Omental fat pad (tissue), 4 donors: ENCODE results near the gene RHOT1. TPM values are rescaled to one million over a fixed set of nuclear protein-coding genes. Genes with fewer than 3 reads are reported as not detected.
A peak's percentile ranks its signal among the peaks of the same experiment; 100 is the strongest.

Source experiments
- ATAC-seq: fragments of 150-250 bp; one replicate; pipeline ENCODE4 v1.9.1; 2016; ENCODE audit warnings: mild to moderate bottlenecking, moderate library complexity; ENCODE audit not compliant: low FRiP score
- DNase-seq: peaks from one replicate; pipeline ENCODE4 v3.0.0-alpha.2; 2019; ENCODE audit warnings: low spot score
- total RNA-seq, 4 donors: library from RNA; depleted of rRNA; stranded (reverse); fragments of >200 nt; gene quantifications; one replicate each; pipeline ENCODE4 v1.1.0, GENCODE V29; 2016
- TF ChIP-seq, protein P1 (sequence below), 3 donors: fragments of 450-650 bp; IDR thresholded peaks; one replicate each; pipeline ENCODE4 v1.5.1; 2016 to 2017; ENCODE audit warnings: antibody characterized with exemption in 3 of 3, mild to moderate bottlenecking in 3 of 3, moderate library complexity in 2 of 3

RHOT1 gene
- total RNA-seq, 4 donors from 2014 or later = 32.1 to 55.7 (median 42.6) TPM

GRCh38 chr17:32264823-32265191, 122.5 kb downstream of the RHOT1 start:
- DNase-seq = no peak
- ATAC-seq = no peak
- TF ChIP-seq, protein P1, sequence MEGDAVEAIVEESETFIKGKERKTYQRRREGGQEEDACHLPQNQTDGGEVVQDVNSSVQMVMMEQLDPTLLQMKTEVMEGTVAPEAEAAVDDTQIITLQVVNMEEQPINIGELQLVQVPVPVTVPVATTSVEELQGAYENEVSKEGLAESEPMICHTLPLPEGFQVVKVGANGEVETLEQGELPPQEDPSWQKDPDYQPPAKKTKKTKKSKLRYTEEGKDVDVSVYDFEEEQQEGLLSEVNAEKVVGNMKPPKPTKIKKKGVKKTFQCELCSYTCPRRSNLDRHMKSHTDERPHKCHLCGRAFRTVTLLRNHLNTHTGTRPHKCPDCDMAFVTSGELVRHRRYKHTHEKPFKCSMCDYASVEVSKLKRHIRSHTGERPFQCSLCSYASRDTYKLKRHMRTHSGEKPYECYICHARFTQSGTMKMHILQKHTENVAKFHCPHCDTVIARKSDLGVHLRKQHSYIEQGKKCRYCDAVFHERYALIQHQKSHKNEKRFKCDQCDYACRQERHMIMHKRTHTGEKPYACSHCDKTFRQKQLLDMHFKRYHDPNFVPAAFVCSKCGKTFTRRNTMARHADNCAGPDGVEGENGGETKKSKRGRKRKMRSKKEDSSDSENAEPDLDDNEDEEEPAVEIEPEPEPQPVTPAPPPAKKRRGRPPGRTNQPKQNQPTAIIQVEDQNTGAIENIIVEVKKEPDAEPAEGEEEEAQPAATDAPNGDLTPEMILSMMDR (IDR thresholded peaks at IDR 0.05) = no peak

- TF ChIP-seq, protein P1 (IDR thresholded peaks at IDR 0.05) = no peak
- DNase-seq (no peak), ATAC-seq (peak; percentile 33)
Measured at GRCh38 chr17:32265192-32265923, 123.1 kb downstream of the RHOT1 start, which contains the start of gene RHBDL3. Gene RHBDL3 (plus strand): TSS chr17:32265832. CDS start chr17:32266190, 358 bp downstream.

DNA sequence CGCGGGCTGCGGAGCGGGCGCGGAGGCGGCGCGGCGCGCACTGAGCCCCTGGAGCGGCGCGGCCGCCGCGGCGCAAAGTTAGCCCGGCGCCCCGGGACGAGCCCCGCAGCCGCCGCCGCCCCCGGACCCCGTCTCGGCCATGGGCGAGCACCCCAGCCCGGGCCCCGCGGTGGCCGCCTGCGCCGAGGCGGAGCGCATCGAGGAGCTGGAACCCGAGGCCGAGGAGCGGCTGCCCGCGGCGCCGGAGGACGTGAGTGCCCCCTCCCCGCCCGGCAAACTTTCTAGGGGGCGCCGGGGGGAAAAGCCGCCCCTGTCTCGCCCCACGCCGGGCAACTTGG, 123.7 kb downstream of the RHOT1 start:
- no peak for DNase-seq
- TF ChIP-seq, protein P1 (IDR thresholded peaks at IDR 0.05) = no peak
- ATAC-seq = no peak

DNA sequence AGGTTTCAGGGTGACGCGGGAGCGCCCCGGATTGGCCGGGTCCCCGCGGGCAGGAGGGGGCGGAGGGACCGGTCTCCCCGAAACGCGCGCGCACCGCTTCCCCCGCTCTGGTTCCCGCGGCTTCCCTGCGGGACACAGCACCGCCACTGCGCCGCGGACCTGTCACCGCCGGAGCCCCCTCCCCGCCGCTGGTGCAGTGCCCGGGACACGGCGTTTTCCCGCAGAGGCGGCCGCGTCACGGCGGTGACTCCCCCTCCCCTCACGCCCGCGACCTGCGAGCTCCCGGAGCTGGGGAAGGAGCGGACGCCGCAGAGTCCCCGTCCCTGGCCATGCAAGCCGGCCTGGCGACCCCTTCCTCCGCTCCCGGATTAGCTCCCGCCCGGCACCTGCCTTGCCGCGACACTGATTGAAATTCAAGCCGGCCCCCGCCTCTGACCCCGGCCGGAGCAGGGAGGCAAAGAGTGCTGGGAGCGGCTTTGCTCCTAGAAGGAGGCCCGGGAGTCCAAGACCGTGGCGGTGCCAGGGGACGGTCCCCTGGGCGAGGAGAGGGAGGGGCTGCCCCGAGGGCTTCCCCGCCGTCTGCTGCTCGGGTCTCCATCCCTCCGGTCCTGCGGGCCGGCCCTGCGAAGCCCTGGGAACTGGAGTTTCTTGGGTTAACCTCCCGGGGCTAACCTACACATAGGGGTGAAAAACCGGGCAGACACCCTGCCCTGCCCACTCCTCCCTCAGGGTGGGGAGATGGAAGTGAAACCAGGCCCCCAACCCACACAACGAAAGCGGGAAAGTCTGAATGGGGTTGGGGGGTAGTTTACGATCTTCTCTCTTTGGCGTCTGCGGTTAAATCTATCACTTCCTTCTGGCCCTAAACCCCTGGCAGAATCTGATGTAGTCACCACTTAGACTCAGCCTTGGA, 124.3 kb downstream of the RHOT1 start:
- DNase-seq (no peak), ATAC-seq (peak; percentile 8)
- TF ChIP-seq, protein P1 (IDR thresholded peaks at IDR 0.05) = no peak

DNA sequence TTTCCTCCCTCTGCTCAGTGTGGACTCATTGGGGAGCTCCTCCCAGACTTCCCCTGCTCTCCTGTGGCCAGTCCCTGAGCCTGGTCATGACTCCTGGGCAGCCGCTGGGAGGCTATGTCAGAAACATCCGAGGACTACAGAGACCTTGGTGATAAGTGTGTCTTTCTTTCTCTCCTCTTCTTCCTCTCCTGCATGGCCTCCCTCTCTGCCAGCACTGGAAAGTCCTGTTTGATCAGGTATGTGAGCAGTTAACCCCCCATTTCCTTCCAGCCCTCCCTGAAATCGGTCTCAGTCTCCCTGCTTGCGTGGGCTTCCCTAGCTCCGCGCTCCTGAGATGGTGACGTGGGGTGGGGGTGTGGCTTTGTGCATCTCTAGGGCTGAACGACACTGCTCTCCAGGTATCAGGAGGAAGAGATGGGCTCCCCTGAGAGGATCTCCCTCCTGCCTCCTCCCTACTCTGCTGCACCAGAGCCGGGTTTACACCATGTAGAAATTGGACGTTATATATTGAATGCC, 125.4 kb downstream of the RHOT1 start:
- no peak for ATAC-seq
- TF ChIP-seq, protein P1 (IDR thresholded peaks at IDR 0.05) = no peak

GRCh38 chr17:32268734-32269288, 126.5 kb downstream of the RHOT1 start:
- DNase-seq = no peak
- TF ChIP-seq, protein P1 (IDR thresholded peaks at IDR 0.05) = no peak
- no peak for ATAC-seq

More for the DNA sequence above, 125.4 kb downstream of the RHOT1 start:
- DNase-seq = no peak
